K562 (cell line): ENCODE results near the gene ARID3A. TPM values are rescaled to one million over a fixed set of nuclear protein-coding genes. Genes with fewer than 3 reads are reported as not detected.

Experiments used
- CEBPB ChIP-seq: fragments of 450-650 bp; IDR thresholded peaks from 2 replicates; pipeline ENCODE4 v1.6.1; 2016; ENCODE audit warnings: missing genetic modification characterization, missing compliant biosample characterization
- CHD7 ChIP-seq: fragments of 200-600 bp; sonication (generic); IDR thresholded peaks from one replicate; pipeline ENCODE4 v1.6.1; 2012; ENCODE audit warnings: mild to moderate bottlenecking, low read depth, low read length, inconsistent platforms
- E2F4 ChIP-seq: sonication (generic); formaldehyde crosslinking; IDR thresholded peaks from 2 replicates; pipeline ENCODE4 v1.8.0; 2022; ENCODE audit warnings: mild to moderate bottlenecking, low read depth, missing genetic modification reagents
- GTF2F1 ChIP-seq: IDR thresholded peaks from 2 replicates; pipeline ENCODE4 v1.6.1; 2011; ENCODE audit warnings: low read depth, low read length, improper control_type of control experiment
- KLF16 ChIP-seq: IDR thresholded peaks from 2 replicates; pipeline ENCODE4 v1.6.1; 2016; ENCODE audit warnings: antibody characterized with exemption
- RHOXF2B ChIP-seq: fragments of 250-450 bp; sonication (Bioruptor Pico); conservative IDR thresholded peaks from 2 replicates; pipeline ENCODE4 v1.5.1; 2021
- ZNF41 ChIP-seq: fragments of 250-450 bp; sonication (Bioruptor Pico); conservative IDR thresholded peaks from 2 replicates; pipeline ENCODE4 v1.4.0; 2020; ENCODE audit warnings: mild to moderate bottlenecking
- ZNF583 ChIP-seq: fragments of 250-450 bp; sonication (Bioruptor Pico); IDR thresholded peaks from 2 replicates; pipeline ENCODE4 v1.4.0; 2020
- polyA plus RNA-seq, 8 experiments: library from polyadenylated mRNA; depleted of rRNA in 4 of 8; stranded (reverse) in 5 of 8; unstranded in 3 of 8; fragments of >200 nt; fragmentation: Nextera tagmentation in 2 of 8; fragmentation: Illumina TruSeq in 1 of 8; extraction: Ambion mirVana in 2 of 8; extraction: Trizol in 1 of 8; gene quantifications; 2 replicates each; pipeline versions ENCODE4 v1.2.1 to v1.2.3, GENCODE V29; 2011 to 2014; ENCODE audit warnings: inconsistent platforms in 1 of 8, missing spikeins in 1 of 8
- total RNA-seq, 7 experiments: library from RNA; depleted of rRNA in 6 of 7; stranded (reverse); fragments of >200 nt in 6 of 7; fragmentation: Illumina TruSeq in 2 of 7; extraction: Trizol in 2 of 7; gene quantifications; 2 replicates each; pipeline versions ENCODE4 v1.2.1 to v1.2.3, GENCODE V29; 2011 to 2021; ENCODE audit warnings: low replicate concordance in 1 of 7
- TF ChIP-seq, protein P1 (sequence below): fragments of 250-450 bp; sonication (Bioruptor Pico); IDR thresholded peaks from 2 replicates; pipeline ENCODE4 v1.5.1; 2021; ENCODE audit warnings: mild to moderate bottlenecking
- TF ChIP-seq, protein P2 (sequence below): fragments of 250-450 bp; sonication (Bioruptor Pico); IDR thresholded peaks from 2 replicates; pipeline ENCODE4 v1.9.0; 2021; ENCODE audit warnings: mild to moderate bottlenecking, inconsistent platforms

Gene ARID3A
- total and polyA plus RNA-seq, 9 of the 15 experiments (the other 6 are each of a cell fraction or from before 2014, with no cell fraction given) = 1.4 to 118 (median 31.2) TPM

DNA sequence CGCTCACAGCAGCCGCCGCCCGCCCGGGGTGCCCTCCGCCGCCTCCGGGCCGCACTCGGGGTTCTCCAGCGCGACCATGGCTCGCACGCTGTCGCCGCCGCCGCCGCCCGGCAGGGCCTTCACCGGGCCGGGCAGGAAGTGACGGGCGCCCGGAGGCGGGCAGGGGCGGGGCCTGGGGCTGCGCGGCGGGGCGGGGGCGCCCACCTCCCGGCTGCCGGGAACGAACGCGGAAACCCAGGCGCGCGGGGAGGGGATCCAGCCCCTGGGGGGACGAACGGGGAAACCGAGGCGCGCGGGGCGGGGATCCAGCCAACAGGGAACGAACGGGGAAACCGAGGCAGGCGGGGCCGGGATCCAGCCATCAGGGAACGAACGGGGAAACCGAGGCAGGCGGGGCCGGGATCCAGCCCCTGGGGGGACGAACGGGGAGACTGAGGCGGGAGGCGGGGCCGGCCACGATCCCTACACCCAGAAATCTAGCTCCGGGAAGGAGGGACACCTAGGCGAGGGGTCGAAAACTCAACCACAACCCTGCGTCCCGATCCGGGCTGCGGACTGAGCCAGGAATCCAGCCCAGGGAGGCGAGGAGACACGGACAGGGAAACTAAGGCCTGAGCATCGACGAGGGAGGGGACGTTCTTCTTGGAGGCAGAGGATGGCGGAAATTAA lies 12.6 kb upstream of the ARID3A start, which contains the start of gene R3HDM4 (continued):
- TF ChIP-seq KLF16 (no peak), GTF2F1 (no peak), ZNF583 (CRISPR knock-in tag) (no peak), RHOXF2B (no peak), E2F4 (CRISPR knock-in tag) (0 out of 2 replicates have a peak, but pooled peaks have one; percentile 11), ZNF41 (no peak), CEBPB (tag) (no peak), CHD7 (no peak)
- TF ChIP-seq, protein P1, sequence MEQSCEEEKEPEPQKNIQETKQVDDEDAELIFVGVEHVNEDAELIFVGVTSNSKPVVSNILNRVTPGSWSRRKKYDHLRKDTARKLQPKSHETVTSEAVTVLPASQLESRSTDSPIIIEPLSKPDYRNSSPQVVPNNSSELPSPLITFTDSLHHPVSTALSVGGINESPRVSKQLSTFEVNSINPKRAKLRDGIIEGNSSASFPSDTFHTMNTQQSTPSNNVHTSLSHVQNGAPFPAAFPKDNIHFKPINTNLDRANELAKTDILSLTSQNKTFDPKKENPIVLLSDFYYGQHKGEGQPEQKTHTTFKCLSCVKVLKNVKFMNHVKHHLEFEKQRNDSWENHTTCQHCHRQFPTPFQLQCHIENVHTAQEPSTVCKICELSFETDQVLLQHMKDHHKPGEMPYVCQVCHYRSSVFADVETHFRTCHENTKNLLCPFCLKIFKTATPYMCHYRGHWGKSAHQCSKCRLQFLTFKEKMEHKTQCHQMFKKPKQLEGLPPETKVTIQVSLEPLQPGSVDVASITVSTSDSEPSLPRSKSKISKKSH (CRISPR knock-in tag) = no peak
- TF ChIP-seq, protein P2, sequence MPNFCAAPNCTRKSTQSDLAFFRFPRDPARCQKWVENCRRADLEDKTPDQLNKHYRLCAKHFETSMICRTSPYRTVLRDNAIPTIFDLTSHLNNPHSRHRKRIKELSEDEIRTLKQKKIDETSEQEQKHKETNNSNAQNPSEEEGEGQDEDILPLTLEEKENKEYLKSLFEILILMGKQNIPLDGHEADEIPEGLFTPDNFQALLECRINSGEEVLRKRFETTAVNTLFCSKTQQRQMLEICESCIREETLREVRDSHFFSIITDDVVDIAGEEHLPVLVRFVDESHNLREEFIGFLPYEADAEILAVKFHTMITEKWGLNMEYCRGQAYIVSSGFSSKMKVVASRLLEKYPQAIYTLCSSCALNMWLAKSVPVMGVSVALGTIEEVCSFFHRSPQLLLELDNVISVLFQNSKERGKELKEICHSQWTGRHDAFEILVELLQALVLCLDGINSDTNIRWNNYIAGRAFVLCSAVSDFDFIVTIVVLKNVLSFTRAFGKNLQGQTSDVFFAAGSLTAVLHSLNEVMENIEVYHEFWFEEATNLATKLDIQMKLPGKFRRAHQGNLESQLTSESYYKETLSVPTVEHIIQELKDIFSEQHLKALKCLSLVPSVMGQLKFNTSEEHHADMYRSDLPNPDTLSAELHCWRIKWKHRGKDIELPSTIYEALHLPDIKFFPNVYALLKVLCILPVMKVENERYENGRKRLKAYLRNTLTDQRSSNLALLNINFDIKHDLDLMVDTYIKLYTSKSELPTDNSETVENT (CRISPR knock-in tag) = no peak
